ENCODE results near the gene UCK1.
"Not testable (repeated sequence)": the region's sequence is repeated elsewhere in the genome, so short reads cannot be mapped to it uniquely, and the experiment has no call there.

Gene UCK1

GRCh38 chr9:131562032-131562959 is 31.2 kb upstream of the UCK1 start:
- DNase-seq (ENCODE audit: insufficient read length, low spot score) (no peak), FAIRE-seq (no peak)
- TF ChIP-seq POLR2A (IDR thresholded peaks at IDR 0.05; ENCODE audit: low read depth, low read length): no peak

DNA sequence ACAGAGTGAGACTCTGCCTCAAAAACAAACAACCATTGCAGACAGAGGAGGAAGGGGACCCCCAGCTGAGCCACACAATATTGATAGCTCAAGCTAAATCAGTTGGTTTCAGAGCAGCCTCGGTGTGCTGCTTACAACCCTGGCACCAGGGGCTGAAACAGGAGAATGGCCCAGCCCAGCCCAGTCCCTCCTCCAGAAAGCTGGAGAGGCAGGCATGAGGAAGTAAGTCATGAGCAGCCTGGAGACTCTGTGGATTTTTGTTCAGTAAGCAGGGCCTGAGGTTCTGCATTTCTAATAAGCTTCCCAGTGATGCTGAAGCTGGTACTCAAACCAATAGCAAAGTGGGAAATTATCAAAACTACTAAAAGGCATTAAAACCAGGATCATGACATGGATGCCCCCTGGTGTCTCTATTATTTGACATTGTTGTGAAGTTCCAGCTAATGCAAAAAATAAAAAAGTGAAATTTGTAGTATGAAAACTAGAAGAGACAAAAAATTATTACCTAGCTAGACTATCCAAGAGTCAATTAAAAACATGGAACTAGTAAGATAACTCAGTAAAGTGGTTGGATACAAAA is 28.4 kb upstream of the UCK1 start:
- TF ChIP-seq POLR2A (IDR thresholded peaks at IDR 0.05; ENCODE audit: low read depth, low read length): no peak
- FAIRE-seq (no peak), DNase-seq (ENCODE audit: insufficient read length, low spot score) (no peak)

DNA sequence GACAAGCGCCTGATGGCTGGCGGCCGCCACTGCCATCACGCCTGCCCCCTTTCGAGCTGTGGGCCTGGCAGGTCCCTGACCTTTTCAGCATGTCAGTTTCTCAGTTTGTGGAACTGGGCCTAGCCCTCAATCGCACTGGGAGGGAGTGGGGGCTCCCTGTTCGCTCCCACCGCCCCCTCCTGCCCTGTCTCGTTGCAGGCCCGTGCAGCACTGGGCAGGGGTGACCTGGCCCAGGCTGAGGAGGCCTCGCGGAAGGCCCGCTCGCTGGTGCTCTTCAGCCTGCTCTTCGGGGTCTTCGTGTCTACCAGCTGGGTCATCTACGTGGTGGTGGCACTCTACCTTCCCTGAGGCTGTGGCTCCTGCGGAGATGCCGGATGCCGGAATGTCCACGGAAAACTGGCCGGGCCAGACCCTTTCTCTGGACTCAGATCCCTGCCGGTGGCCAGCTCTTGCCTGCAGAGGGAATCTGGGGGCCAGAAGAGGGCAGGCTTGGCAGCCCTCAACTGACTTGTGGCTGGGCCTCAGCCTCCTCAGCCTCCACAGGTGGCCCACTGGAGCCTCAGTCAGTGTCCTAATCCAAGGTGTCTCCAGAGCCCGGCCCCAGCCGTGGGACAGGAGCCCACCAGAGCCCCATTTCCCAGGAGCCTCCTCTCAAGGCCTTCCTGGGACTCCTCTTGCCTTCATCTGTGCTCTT is 26.9 kb upstream of the UCK1 start:
- no peak for DNase-seq (ENCODE audit: insufficient read length, low spot score)
- no peak for TF ChIP-seq POLR2A (IDR thresholded peaks at IDR 0.05; ENCODE audit: low read depth, low read length)
- FAIRE-seq: no peak

DNA sequence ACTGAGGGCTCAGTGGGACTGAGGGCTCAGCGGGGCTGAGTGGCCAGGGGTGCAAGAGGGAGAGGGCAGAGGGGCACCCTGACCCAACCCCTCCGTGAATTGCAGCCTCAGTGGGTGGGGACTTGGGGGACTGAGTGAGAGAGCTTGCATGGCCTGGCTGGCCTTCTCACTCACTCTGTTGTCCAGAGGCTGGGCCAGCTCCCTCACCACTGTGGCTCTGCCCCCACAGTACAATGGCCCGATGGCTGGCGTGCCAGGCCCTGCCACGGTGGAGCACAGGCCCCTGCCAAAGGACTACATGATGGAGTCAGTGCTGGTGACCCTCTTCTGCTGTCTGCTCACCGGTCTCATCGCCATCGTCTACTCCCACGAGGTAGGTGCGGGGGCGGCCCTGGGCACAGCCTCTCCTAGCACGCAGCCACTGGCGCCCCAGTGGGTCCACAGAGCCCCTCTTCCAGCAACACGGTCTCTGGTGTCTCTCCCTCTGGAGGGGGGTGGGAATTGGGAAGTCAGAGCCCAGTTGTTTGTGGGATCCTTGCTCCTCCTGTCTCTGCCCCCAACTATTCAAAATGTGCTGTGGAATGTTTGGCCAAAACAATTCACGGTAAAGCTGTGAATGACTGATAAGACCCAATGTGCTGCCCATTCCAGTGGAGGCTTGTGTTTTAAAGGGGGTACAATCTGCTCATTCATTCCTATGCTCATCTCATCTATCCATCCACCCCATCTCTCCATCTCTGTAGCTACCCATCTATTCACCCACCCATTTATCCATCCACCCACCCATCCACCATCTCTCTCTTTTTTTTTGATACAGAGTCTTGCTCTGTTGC is 25.0 kb upstream of the UCK1 start:
- DNase-seq (ENCODE audit: insufficient read length, low spot score) (no peak), FAIRE-seq (no peak)
- TF ChIP-seq POLR2A (IDR thresholded peaks at IDR 0.05; ENCODE audit: low read depth, low read length): no peak

- FAIRE-seq (no peak), DNase-seq (ENCODE audit: insufficient read length, low spot score) (no peak)
- no peak for TF ChIP-seq POLR2A (IDR thresholded peaks at IDR 0.05; ENCODE audit: low read depth, low read length)
These were observed 23.8 kb upstream of the UCK1 start for GRCh38 chr9:131554843-131555351.

DNA sequence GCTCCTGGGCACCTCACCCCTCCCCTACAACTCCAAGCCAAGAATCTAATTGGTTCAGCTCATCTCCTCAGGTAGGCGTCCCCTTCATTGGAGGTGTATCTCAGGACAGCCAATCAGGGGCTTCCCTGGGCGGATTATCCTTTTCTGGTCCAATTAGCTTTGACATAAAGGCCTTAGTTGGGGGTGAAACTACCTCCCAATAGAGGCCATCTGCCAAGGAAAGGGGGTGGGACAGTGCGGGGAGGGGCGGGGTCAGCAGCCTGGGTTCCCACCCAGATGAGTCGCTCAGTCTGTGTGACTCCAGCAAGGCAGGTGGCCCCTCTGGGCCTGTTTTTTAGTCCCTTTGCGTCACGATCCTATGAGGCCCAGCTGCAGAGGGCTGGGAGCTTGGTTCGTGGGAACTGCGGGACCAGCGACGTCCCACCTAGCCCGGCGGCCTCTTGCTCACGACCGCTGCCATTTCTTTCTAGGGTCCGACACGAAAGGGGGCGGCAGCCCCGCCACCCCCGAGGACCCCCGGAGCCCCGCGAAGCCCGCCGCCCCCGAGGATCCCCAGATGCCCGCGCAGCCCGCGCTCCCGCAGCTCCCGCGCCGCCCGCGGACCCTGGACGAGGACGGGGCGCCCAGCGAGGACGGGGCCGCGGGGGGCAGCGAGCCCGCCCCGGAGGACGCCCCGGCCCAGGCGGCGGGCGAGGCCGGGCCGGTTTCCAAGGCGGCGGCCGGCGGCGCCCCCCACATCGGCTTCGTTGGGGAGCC is 23.2 kb upstream of the UCK1 start:
- no peak for DNase-seq (ENCODE audit: insufficient read length, low spot score)
- FAIRE-seq: no peak

DNA sequence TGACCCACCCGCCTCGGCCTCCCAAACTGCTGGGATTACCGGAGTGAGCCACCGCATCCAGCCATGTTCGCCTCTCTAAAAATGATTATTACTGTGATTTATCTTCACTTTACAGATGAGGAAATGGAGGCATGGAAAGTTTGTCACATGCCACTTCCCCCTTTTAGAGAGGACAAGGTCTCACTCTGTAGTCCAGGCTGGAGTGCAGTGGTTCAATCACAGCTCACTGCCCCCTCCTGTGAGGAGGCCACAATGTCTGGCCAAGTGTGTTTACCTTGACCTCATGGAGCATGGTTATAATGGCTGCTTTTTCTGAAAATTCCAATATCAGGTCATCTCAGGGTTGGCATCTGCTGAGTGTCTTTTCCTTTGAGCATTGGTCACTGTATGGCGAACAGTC is 21.0 kb upstream of the UCK1 start:
- no peak for TF ChIP-seq POLR2A (IDR thresholded peaks at IDR 0.05; ENCODE audit: low read depth, low read length)
- DNase-seq (ENCODE audit: insufficient read length, low spot score) (no peak), FAIRE-seq (no peak)

More for the DNA sequence above, 23.2 kb upstream of the UCK1 start:
- no peak for TF ChIP-seq POLR2A (IDR thresholded peaks at IDR 0.05; ENCODE audit: low read depth, low read length)

DNA sequence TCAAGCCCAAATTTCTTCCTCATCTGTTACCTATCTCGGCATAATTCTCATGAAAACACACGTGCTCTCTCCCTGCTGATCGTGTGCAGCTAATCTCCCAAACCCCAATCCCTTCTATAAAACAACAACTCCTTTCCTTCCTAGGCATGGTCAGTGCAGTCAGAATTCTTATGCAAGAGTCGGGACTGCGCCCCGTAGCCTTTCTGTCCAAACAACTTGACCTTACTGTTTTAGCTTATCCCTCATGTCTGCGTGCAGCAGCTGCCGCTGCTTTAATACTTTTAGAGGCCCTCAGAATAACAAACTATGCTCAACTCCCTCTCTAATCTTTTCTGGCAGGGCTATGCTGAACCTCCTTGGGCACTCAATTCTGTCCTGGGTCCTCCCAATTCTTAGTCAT is 19.4 kb upstream of the UCK1 start:
- DNase-seq (ENCODE audit: insufficient read length, low spot score); FAIRE-seq: not testable (repeated sequence)

- DNase-seq (ENCODE audit: insufficient read length, low spot score); FAIRE-seq: not testable (repeated sequence)
These were observed 18.1 kb upstream of the UCK1 start for GRCh38 chr9:131549186-131549585.

GRCh38 chr9:131546336-131547084 is 15.4 kb upstream of the UCK1 start:
- DNase-seq (ENCODE audit: insufficient read length, low spot score): no peak
- TF ChIP-seq POLR2A (IDR thresholded peaks at IDR 0.05; ENCODE audit: low read depth, low read length): no peak
- no peak for FAIRE-seq

DNA sequence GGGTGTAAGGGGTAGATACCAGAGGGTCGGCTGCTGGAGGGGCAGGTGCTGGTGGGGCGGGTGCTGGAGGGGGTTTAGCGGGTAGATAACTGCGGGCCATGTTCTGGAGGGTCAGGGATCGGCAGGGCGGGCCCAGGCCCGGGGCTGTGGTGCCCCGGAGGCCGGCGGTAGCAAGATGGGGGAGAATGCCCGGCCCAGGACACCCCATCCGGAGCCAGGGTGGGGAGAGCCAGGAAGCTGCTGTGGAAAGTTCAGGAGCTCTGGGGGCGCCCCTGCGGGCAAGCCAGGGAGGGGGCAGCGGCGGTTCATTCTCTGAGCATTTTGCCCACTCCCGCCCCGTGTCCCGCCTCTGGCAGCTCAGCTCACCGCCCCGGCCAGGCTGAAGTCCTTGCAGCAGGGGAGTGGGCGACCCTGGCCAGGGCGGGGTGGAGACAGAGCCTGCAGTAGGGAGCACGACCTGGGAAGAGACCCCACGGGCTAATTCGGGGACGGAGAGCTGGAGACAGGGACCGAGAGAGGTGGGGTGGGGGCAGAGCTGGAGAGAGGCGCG is 14.8 kb upstream of the UCK1 start:
- TF ChIP-seq POLR2A (IDR thresholded peaks at IDR 0.05; ENCODE audit: low read depth, low read length): no peak
- DNase-seq (ENCODE audit: insufficient read length, low spot score) (no peak), FAIRE-seq (no peak)

Measured in H54 (cell line).